ENCODE data around the gene NT5DC3.

The NT5DC3 gene

DNA sequence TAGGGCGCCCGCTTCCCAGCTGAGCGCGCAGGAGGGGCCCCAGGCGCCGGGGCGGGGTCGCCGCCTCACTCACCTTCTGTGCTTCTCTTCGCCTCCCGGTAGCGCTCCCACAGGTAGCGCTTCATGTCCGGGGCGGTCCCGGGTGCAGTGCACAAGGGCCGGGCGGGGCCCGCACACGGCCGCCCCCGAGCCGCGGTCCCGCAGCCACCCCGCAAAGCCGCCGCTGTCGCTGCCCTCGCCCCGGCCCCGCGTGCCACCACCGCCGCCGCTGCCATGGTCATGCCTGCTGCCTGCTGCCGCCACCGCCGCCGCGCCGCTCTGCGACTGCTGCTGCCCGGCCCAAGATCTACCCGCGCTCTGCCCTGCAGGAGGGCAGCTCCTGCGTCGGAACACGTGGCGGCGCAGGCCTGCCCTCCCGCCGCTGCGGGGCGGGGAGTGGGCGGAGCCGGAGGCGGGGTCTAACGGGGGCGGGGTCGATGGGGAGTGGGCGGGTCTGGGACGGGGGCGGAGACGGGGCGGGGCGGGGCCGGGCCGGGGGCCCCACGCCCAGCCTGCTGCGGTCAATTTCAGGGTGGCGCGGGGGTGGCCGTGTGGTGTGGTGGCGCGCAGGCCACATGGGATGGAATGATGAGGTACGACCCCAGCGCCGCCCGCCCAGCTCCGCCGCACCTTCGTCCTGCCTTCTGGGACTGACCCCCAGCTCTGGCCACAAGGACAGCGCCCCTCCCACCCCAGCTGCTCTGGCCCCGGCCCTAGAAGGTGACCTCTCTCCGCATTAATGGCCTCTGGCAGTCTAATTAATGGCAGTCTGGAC, at the start of gene NT5DC3:
Gene NT5DC3, minus strand, starts transcription at position 359 of the 814 bp plus-strand sequence. Its CDS starts 78 bp downstream, at position 281.
- DNase-seq, result no peak

DNA sequence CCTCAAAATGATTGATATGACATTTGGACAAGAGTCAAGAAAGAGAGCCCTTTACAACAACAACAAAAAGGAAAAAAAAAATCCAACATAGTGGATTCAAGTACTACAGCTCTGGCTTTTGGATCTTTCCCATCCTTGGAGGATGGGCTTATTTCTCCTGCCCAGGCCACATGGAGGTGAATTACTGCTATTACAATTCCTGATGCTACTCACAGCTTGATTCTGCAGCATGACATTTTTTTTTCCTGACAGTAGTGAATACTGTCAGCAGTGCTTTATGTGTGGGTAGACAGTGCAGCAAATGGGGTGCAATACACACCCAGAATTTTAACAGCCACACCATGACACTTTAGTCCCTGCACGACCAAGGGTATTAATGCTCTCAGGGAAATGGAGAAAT, 46.7 kb upstream of the NT5DC3 start:
- DNase-seq, result no peak

DNA sequence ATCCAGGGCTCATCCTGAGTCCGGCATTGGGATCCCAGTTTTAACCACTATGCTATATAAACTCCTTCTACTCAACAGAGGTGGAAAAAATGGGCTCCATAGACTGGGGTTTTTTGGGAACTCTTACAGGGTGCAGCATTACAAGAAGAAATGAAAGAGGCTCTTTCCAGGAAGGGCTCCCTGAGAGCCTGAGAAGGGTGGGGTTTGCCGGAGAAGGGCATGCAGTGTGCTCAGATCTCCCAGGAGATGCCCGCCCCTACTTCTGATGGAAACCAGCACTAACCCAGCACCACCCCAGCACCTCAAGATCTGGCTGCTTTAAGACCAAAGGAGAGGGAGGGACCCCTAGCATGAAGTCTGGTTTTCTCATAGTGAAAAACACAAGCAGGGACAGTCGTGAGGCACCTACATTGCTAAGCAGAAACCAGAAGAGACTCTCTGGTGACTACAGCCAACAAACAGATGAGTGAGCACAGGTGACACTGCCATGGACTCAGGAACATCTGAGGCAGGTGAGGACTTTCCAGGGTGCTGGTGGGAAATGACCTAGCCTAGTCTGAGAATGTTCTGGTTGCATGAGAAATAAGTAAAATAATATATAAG, 45.3 kb upstream of the NT5DC3 start:
- no peak for DNase-seq

GRCh38 chr12:103884316-103884715, 43.3 kb upstream of the NT5DC3 start:
- no peak for DNase-seq

DNA sequence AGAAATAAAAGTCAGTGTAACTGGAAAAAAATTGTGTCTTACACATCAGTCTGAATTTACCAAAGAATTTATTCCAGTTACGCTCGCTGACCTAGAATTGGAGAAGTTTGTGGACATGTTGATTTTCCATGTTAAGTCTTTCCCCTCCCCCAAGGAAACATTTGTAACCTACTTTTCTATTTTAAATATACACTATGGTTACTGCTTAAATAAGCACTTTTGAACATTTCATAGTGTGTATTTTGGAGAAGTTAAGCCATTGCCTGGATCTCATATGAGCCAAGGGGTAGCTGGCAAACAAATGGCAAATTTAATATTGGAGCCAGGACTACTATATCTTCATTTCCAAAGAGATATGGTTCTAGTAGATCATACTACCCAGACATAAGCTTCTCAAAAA, 42.9 kb upstream of the NT5DC3 start:
- DNase-seq, result no peak

DNA sequence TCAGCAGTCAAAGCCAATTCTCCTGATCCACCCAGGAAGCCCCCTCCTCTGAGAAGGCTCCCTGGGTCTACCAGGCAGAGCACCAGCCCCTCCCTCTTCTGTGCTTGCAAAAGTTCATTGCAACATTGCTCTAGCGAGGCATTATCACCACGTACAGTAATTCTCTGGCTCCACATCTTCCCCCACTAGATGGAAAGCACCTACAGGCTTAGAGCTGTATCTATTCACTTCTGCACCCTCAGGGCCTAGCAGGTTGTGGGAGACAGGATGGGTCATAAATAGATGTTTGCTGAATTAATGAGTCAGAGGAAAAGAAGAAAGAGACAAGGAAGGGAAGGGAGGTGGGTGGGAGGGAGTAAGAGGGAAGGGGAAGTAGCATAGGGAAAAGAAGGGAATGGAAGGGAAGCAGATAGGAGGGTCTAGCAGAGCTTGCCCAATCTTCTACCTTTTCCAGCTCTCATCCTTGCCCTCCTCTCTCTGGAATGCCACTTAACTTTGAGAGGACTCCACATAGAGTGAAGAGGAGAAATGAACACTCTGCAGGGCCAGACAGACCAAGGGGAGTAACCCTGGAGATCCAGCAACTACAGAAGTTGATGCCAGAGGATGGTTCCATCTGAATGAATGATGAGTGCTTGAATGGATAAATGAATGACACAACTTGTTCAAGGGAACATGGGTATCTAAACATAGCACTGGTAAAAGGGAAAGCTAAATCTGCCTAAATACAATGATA, 42.0 kb upstream of the NT5DC3 start:
- DNase-seq, result no peak

DNA sequence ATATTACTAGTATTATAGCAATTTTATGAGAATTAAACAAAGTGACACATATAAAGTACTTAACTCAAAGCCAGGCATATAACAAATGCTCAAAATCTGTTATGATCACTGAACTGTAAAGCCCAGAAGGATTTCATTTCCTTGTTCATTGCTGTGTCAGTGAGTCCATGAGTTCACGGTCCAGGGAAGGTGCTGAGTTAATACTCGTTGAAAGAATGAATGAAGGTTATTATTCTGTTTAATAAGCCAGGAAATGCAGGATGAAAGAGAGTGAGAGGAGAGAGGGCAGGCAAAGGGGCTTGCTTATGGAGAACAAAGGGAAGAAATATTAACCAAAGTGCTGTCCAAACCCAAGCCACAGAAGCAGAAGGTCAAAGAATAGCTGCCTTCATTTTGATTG, 40.2 kb upstream of the NT5DC3 start:
- no peak for DNase-seq

DNA sequence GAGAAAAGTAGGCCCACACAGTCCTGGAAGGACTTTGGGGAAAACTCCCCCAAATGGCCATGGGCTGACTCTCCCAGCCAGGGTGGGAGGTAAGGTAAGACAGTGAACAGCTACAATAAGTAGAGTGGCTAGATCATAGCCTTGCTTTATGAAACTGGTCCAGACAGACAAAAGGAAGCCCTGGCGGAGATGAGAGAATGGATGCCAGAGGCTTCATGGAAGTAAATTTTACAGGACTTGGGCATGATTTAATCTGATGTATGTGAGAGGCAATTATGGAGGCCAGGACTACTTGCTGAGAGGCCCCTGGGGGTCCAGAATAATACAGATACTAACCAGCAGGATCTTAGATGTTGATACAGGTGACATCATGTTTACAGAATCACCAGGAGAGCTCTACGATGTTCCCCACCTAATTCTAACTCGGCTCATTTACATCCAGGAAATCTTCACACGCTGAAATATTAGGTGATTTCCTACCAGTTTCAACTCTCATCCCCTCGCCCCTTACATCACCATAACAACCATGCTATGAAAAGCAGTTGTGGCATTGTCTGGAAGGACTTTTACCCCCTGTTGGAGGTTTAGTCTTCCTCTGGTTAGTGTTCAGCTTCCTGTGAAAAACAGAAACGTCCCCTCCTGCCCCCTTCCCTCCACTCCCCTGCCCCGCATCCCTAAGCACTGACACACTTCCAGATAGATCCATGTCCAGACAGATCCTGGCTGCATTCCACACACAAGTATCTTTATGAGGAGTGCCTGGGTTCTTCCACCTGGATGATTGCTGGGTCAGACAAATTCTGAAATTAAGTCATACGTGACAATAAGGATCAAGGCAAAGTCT, 39.5 kb upstream of the NT5DC3 start:
- no peak for DNase-seq

DNA sequence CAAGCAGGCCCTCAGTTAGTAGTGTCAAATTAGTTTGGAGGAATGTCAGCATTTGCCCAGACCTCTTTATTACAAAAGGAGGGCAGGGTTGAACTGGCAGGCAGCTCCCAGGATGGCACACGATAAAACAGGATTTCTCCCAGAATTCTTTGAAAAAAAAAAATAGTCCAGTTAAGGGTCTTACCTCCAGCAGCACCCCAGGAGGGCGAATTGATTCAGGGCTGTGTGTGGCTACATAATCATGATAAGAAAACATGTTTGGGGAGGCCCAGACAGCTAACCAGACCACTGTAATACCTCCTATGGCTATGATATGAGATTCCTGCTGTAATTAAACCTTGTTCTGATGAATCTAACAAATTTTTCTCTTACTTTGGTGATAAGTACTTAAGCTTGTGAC, 38.8 kb upstream of the NT5DC3 start:
- no peak for DNase-seq

GRCh38 chr12:103879048-103879692, 38.1 kb upstream of the NT5DC3 start:
- DNase-seq, result no peak

- peak; percentile 58 for DNase-seq
These were observed 37.0 kb upstream of the NT5DC3 start for GRCh38 chr12:103877934-103878510.

GRCh38 chr12:103877288-103877687, 36.3 kb upstream of the NT5DC3 start:
- DNase-seq, result no peak

GRCh38 chr12:103875666-103876065, 34.6 kb upstream of the NT5DC3 start:
- DNase-seq, result no peak

- DNase-seq, result no peak
These were observed 27.2 kb upstream of the NT5DC3 start for GRCh38 chr12:103868215-103868614.

DNA sequence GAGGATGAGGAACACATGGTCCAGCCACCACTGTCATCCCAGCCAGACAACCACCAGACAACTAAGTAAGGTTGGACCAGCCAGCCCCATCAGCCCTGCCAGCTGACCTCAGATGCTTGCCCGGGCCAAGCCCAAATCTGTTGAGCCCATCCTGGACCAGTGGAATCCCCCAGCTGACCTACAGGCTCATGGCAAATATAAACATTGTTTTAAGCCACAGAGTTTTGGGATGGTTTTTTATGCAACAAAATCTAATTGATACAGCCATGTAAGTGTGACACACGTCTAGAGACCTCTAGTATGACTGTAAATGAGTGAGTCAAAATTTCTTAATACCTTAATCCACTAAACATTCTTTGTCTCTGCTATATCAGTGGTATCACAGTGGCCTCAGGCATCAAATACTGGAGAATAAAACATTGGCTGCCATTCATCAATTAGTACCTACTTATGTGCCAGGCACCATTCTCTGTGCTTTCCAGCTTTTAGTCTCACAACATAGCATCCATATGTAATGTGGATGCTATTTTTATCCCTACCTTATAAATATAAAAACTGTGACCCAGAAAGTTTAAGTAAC, 24.2 kb upstream of the NT5DC3 start:
- no peak for DNase-seq

- DNase-seq, result no peak
These were observed 23.7 kb upstream of the NT5DC3 start for GRCh38 chr12:103864710-103865109.

- DNase-seq, result peak; percentile 86
These were observed 18.0 kb upstream of the NT5DC3 start for GRCh38 chr12:103858953-103859601.

GRCh38 chr12:103858335-103858734, 17.3 kb upstream of the NT5DC3 start:
- DNase-seq, result no peak

- DNase-seq, result no peak
These were observed 16.1 kb upstream of the NT5DC3 start for GRCh38 chr12:103857164-103857563.

GRCh38 chr12:103855896-103856657, 15.0 kb upstream of the NT5DC3 start:
- no peak for DNase-seq
